Measurements from ENCODE around the gene LHX6. TPM values are rescaled to one million over a fixed set of nuclear protein-coding genes. Genes with fewer than 3 reads are reported as not detected.
A peak's percentile ranks its signal among the peaks of the same experiment; 100 is the strongest.

Gene LHX6
- total and polyA plus RNA-seq, 2 of the 13 experiments (the other 11 are each of a cell fraction or from before 2014, with no cell fraction given): 1.1 to 1.3 TPM

- TF ChIP-seq ZBTB39 (CRISPR knock-in tag; IDR thresholded peaks at IDR 0.05): no peak; the same call in 1 of the 2 replicates
- peak; percentile 100 for TF ChIP-seq ZNF687 (CRISPR knock-in tag; IDR thresholded peaks at IDR 0.05)
- TF ChIP-seq EED (CRISPR knock-in tag; IDR thresholded peaks at IDR 0.05): peak; percentile 97
- TF ChIP-seq HNF1A (IDR thresholded peaks at IDR 0.05; ENCODE audit: low read depth): no peak
- TF ChIP-seq HNF1A (CRISPR knock-in tag; IDR thresholded peaks at IDR 0.05; ENCODE audit: borderline replicate concordance): peak; percentile 86
- TF ChIP-seq FIP1L1 (IDR thresholded peaks at IDR 0.05; ENCODE audit: borderline replicate concordance, insufficient read depth, low read depth, low read length): no peak
- TF ChIP-seq ZNF24 (IDR thresholded peaks at IDR 0.05): no peak
- TF ChIP-seq DNMT3B (CRISPR knock-in tag; conservative IDR thresholded peaks at IDR 0.05): peak; percentile 84; the same call in 1 of the 2 replicates
- TF ChIP-seq RBAK (CRISPR knock-in tag; IDR thresholded peaks at IDR 0.05): no peak
- peak; percentile 96 for TF ChIP-seq KAT8 (CRISPR knock-in tag; IDR thresholded peaks at IDR 0.05)
- peak; percentile 86; the same call in 1 of the 2 replicates for TF ChIP-seq ZNF317 (CRISPR knock-in tag; IDR thresholded peaks at IDR 0.05)
- TF ChIP-seq ZNF362 (CRISPR knock-in tag; IDR thresholded peaks at IDR 0.05; ENCODE audit: borderline replicate concordance): peak; percentile 76
- TF ChIP-seq ESRRA (CRISPR knock-in tag; IDR thresholded peaks at IDR 0.05; ENCODE audit: low read depth): peak; percentile 93
- TF ChIP-seq ZNF550 (CRISPR knock-in tag; IDR thresholded peaks at IDR 0.05; ENCODE audit: borderline replicate concordance): 0 out of 2 replicates have a peak, but pooled peaks have one; percentile 33
- peak; percentile 96 for TF ChIP-seq TFDP1 (CRISPR knock-in tag; IDR thresholded peaks at IDR 0.05; ENCODE audit: borderline replicate concordance)
Observed at GRCh38 chr9:122264360-122265148, 35.8 kb upstream of the LHX6 start, which contains the start of the genes MRRF and RBM18 (continued).

Data from HepG2 (cell line).